Stomach smooth muscle (tissue), 2 donors: ENCODE data around the gene CNPY4.

ENCODE experiments used
- H3K27ac ChIP-seq: one replicate; pipeline ENCODE4 v1.7.0; 2013; ENCODE audit warnings: mild to moderate bottlenecking, low read length, inconsistent platforms
- H3K27me3 ChIP-seq, 2 donors: one replicate each; pipeline ENCODE4 v1.7.0; 2013; ENCODE audit warnings: low read length in 2 of 2; ENCODE audit not compliant: insufficient read depth in 2 of 2, control insufficient read depth in 1 of 2
- H3K36me3 ChIP-seq, 2 donors: one replicate each; pipeline ENCODE4 v1.7.0; 2013; ENCODE audit warnings: low read length in 2 of 2; ENCODE audit not compliant: control insufficient read depth in 2 of 2, insufficient read depth in 2 of 2
- H3K4me1 ChIP-seq: one replicate; pipeline ENCODE4 v1.7.0; 2013; ENCODE audit warnings: low read length; ENCODE audit not compliant: control insufficient read depth, insufficient read depth
- H3K4me3 ChIP-seq, 2 donors: one replicate each; pipeline ENCODE4 v1.7.0; 2013; ENCODE audit warnings: low read length in 2 of 2
- H3K9ac ChIP-seq, 2 donors: one replicate each; pipeline ENCODE4 v1.7.0; 2013; ENCODE audit warnings: low read length in 2 of 2, mild to moderate bottlenecking in 1 of 2
- H3K9me3 ChIP-seq, 2 donors: one replicate each; pipeline ENCODE4 v1.7.0; 2013; ENCODE audit warnings: low read length in 2 of 2; ENCODE audit not compliant: control insufficient read depth in 2 of 2
- donor health status: healthy.
- donor health status: Pancreatic carcinoma.

CNPY4 gene

GRCh38 chr7:100081535-100082102 is 37.8 kb upstream of the CNPY4 start, which contains the start of gene ZNF3:
Gene ZNF3, minus strand, starts transcription at chr7:100081723. Its CDS starts 4,366 bp downstream, at chr7:100077357.
- peaks cover 7 to 21% of the 10 kb centered on the region in 2 donors for H3K36me3 ChIP-seq
- H3K4me3 ChIP-seq: peak within 1 kb of the TSS; percentile 70 to 97
- no peaks in the 10 kb centered on the region for H3K27me3 ChIP-seq
- peak within 1 kb of the TSS; percentile 87 to 95 for H3K9ac ChIP-seq
- H3K9me3 ChIP-seq: no peaks in the 10 kb centered on the region
- peaks cover 27% of the 10 kb centered on the region for H3K4me1 ChIP-seq
- H3K27ac ChIP-seq: peak within 1 kb of the TSS; percentile 67

GRCh38 chr7:100082978-100083377 is 36.5 kb upstream of the CNPY4 start:
- H3K27ac ChIP-seq: no peak overlapping the region
- peaks cover 33% of the 10 kb centered on the region for H3K4me1 ChIP-seq
- peak overlapping the region in 1 of 2 donors; percentile 8 for H3K4me3 ChIP-seq
- no peaks in the 10 kb centered on the region for H3K27me3 ChIP-seq
- H3K9ac ChIP-seq: peak overlapping the region in 1 of 2 donors; percentile 36
- peaks cover 0 to 14% of the 10 kb centered on the region in 2 donors for H3K36me3 ChIP-seq
- no peaks in the 10 kb centered on the region for H3K9me3 ChIP-seq

DNA sequence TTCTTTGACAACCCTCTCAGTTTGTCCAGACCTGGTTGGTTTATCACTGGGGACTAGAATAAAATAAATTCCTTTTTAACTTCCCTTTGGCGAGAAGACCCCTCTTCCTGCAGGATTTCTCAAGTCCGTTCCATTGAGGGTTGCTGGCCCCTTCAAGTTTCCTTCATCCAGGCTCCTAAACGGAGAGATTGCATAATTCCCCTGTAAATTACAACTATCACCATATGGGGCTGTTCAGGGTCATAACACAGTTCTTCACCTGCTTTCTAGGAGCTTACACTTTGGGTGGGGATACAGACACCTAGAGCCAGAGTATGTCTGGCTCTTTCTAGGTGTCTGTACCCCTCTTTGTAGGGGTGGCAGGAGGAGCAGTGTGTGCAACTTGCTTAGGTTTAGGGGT is 33.9 kb upstream of the CNPY4 start:
- Histone ChIP-seq H3K27ac (no peak overlapping the region), H3K4me3 (no peak overlapping the region), H3K9me3 (no peaks in the 10 kb centered on the region), H3K4me1 (peaks cover 30% of the 10 kb centered on the region), H3K9ac (no peak overlapping the region), H3K27me3 (no peaks in the 10 kb centered on the region), H3K36me3 (peaks cover 3% of the 10 kb centered on the region in 2 donors)

DNA sequence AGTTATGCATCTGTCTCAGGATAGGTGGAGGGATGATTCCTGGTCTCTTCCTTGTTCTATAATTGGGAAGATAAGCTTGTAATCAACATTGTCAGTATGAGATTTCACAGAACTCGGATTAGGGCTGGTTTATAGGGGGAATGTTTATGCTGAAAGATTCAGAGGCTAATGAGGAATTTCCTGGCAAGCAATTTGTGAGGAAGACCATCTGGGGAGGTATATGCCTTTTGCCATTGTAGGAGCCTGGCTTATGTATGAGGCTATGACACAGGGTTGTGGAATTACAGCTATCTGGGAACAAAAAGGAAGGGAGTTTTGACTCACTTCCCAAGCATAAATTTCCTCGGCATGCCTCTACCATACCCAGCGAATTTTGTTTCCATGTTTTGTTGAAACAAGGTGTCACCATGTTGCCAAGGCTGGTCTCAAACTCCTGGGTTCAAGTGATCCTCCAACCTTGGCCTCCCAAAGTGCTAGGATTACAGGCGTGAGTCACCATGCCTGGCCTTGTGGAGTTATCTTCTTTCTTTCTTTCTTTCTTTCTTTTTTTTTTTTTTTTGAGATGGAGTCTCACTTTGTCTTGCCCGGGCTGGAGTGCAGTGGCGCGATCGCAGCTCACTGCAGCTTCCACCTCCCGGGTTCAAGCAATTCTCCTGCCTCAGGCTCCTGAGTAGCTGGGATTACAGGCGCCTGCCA is 32.2 kb upstream of the CNPY4 start:
- no peak overlapping the region for H3K4me3 ChIP-seq
- no peaks in the 10 kb centered on the region for H3K9me3 ChIP-seq
- peak overlapping the region; percentile 80 for H3K27ac ChIP-seq
- no peaks in the 10 kb centered on the region for H3K27me3 ChIP-seq
- peaks cover 17 to 20% of the 10 kb centered on the region in 2 donors for H3K36me3 ChIP-seq
- H3K4me1 ChIP-seq: peaks cover 24% of the 10 kb centered on the region
- H3K9ac ChIP-seq: no peak overlapping the region

DNA sequence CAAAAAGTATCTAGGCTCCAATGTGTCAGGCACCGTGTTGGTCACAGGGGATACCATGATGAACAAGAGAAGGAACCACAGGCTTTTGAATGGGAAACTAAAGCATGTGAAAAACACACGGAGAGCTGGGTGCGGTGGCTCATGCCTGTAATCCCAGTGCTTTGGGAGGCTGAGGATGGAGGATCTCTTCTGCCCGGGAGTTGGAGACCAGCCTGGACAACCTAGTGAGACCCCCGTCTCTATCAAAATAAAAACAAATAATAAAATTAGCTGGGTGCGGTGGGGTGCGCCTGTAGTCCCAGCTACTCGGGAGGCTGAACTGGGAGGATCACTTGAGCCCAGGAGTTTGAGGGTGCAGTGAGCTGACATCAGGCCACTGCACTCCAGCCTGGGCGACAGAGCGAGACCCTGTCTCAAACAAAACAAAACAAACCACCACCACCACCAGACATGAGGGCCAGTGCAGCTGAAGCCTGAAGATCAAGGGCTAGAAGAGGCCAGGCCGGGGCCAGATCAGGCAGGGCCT is 31.3 kb upstream of the CNPY4 start:
- Histone ChIP-seq H3K27ac (peak overlapping the region; percentile 80), H3K27me3 (no peaks in the 10 kb centered on the region)

GRCh38 chr7:100088621-100089457 is 30.6 kb upstream of the CNPY4 start, which contains the start of gene COPS6:
Gene COPS6, plus strand, starts transcription at chr7:100088969. Its CDS starts 22 bp downstream, at chr7:100088991.
- H3K27me3 ChIP-seq: no peaks in the 10 kb centered on the region
- peaks cover 27 to 34% of the 10 kb centered on the region in 2 donors for H3K36me3 ChIP-seq
- peaks cover 31% of the 10 kb centered on the region for H3K4me1 ChIP-seq
- H3K9me3 ChIP-seq: no peaks in the 10 kb centered on the region
- peak within 1 kb of the TSS; percentile 80 for H3K27ac ChIP-seq
- peak within 1 kb of the TSS; percentile 89 to 94 for H3K4me3 ChIP-seq
- peak within 1 kb of the TSS; percentile 87 to 89 for H3K9ac ChIP-seq

More for the DNA sequence above, 31.3 kb upstream of the CNPY4 start:
- Histone ChIP-seq H3K4me1 (peaks cover 24% of the 10 kb centered on the region), H3K4me3 (peak overlapping the region; percentile 65 to 94), H3K9me3 (no peaks in the 10 kb centered on the region), H3K9ac (peak overlapping the region; percentile 84 to 89), H3K36me3 (peaks cover 26 to 27% of the 10 kb centered on the region in 2 donors)

- H3K27me3 ChIP-seq: no peaks in the 10 kb centered on the region
- H3K9ac ChIP-seq: peak overlapping the region; percentile 87 to 89
- H3K4me3 ChIP-seq: peak overlapping the region; percentile 89 to 94
- peaks cover 36% of the 10 kb centered on the region for H3K4me1 ChIP-seq
- H3K36me3 ChIP-seq: peaks cover 27 to 38% of the 10 kb centered on the region in 2 donors
- peak overlapping the region; percentile 80 for H3K27ac ChIP-seq
- no peaks in the 10 kb centered on the region for H3K9me3 ChIP-seq
These were observed 29.8 kb upstream of the CNPY4 start for GRCh38 chr7:100089458-100090196.

DNA sequence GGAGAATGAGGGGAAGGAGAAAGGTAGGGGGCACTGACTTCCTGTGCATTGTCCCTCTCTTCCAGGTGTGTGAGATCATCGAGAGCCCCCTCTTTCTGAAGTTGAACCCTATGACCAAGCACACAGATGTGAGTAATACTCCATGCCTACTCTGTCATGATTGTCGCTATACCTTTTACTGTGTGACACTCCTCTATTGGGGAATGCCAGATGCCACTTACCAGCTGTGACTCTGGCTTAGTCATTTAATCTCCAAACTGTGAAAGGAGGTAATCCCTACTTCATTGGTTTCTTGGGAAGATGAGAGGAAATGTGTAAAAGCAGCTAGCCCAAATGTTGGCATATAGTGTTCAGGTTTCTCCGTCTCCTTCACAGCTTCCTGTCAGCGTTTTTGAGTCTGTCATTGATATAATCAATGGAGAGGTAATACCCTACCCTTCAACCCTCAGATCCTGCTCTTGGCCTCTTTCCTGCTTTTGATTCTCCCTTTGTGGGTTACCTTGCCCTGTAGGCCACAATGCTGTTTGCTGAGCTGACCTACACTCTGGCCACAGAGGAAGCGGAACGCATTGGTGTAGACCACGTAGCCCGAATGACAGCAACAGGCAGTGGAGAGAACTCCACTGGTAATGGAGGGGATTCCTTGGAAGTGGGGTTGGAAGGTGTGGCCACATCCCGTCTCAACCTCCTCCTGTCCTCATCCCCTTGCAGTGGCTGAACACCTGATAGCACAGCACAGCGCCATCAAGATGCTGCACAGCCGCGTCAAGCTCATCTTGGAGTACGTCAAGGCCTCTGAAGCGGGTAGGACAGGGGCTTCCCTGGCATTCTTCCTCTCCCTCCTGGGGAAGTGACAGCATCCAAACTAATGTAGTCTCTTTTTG is 28.7 kb upstream of the CNPY4 start:
- Histone ChIP-seq H3K36me3 (peaks cover 36 to 45% of the 10 kb centered on the region in 2 donors), H3K9me3 (no peaks in the 10 kb centered on the region), H3K4me3 (no peak overlapping the region), H3K9ac (no peak overlapping the region), H3K4me1 (peaks cover 36% of the 10 kb centered on the region), H3K27ac (peak overlapping the region; percentile 24), H3K27me3 (no peaks in the 10 kb centered on the region)

GRCh38 chr7:100091411-100092181 is 27.8 kb upstream of the CNPY4 start:
- Histone ChIP-seq H3K4me3 (no peak overlapping the region), H3K27me3 (no peaks in the 10 kb centered on the region), H3K36me3 (peaks cover 42 to 54% of the 10 kb centered on the region in 2 donors), H3K9ac (no peak overlapping the region), H3K27ac (no peak overlapping the region), H3K9me3 (no peaks in the 10 kb centered on the region), H3K4me1 (peaks cover 36% of the 10 kb centered on the region)
